Kasumi-1 (cell line): ENCODE measurements around the gene NEAT1.

Experiments used
- DNase-seq, 2 experiments: peaks; one replicate each; lab custom pipeline; 2025; lab: John Stamatoyannopoulos, UW

NEAT1 gene

DNA sequence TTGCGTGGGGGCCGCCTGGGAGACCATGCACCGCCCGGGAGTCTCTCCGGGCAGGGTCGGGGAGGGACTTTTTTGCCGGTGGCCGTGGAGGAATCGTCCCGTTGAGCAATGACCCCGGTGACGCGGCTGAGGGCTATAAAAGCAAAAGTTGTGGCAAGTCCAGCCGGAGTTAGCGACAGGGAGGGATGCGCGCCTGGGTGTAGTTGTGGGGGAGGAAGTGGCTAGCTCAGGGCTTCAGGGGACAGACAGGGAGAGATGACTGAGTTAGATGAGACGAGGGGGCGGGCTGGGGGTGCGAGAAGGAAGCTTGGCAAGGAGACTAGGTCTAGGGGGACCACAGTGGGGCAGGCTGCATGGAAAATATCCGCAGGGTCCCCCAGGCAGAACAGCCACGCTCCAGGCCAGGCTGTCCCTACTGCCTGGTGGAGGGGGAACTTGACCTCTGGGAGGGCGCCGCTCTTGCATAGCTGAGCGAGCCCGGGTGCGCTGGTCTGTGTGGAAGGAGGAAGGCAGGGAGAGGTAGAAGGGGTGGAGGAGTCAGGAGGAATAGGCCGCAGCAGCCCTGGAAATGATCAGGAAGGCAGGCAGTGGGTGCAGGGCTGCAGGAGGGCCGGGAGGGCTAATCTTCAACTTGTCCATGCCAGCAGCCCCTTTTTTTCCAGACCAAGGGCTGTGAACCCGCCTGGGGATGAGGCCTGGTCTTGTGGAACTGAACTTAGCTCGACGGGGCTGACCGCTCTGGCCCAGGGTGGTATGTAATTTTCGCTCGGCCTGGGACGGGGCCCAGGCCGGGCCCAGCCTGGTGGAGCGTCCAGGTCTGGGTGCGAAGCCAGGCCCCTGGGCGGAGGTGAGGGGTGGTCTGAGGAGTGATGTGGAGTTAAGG is at the start of gene NEAT1:
Gene NEAT1 (plus strand): TSS at position 166 of the 883 bp plus-strand sequence.
- peak; percentile 88 to 90 for DNase-seq

DNA sequence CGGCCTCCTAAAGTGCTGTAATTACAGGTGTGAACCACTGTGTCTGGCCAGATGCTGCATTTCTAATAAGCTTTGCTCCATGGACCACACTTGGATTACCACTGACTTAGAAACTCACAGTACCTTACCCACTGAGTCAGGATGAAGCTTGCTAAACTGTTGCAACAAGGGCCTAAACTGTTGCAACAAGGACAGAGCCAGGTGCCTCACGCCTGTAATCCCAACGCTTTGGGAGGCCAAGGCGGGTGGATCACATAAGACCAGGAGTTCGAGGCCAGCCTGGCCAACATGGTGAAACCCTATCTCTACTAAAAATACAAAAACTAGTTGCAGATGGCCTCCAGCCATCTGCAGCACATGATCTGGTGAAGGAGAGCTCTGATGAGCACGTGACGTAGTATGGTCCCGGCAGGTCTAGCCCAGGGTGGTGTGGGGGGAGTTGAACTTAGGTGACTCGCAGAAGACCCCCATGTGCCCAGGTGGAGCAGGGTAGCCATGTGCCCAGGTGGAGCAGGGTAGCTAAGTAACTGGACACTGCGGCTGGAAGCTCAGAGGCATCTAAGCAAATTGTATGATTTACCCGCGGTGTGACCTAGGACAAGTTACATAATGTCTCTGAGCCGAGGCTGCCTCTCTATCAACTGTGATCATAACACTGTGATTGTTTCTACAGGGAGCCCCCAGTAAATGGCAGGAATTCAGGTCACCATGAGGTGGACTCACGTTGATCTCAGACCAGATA is 48.6 kb upstream of the NEAT1 start:
- DNase-seq: no peak

DNA sequence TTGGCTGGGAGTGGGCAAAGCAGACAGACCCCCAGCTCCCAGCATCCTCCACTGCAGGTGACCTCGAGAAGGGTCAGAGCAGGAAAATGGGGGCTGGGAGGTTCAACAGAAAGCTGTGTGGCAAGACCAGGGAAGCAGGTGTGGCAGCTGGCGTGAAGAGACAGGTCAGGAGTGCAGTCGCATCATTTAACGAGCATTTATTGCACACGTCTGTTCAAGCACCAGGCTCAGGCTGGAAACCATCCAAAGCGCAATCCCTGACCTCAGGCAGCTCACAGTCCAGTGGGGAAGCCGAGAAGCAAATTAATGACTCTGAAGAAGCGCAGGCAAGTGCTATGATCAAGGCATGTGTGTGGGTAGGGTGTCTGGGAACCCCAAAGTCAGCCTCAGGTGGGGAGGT is 47.6 kb upstream of the NEAT1 start:
- DNase-seq: no peak

DNA sequence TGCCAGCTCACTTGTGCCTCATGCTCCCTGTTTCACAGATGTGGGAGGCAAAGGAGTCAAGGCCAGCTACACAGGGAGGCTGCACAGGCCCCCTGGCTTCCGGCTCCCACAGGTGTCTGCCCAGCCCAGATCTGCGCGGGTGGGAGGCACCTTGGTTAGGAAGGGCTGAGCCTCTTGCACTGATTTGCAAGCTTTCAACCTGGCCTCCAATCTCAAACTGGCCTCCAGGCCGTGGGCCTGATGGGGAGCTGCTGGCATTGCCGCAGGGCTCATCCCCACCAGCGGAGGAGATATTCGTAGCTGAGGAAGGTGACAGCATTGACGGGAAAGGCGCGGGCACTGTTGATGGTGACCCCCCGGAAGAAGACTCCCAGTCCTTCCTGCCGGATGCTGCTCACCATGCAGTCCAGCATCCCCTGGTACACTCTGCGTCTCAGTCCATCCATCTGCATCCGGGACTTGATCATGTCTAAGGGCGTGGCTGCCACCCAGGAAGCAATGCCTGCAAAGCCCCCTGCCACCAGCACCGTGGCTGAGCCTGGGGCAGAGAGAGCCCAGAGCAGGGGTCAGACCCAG is 46.4 kb upstream of the NEAT1 start:
- no peak for DNase-seq

DNA sequence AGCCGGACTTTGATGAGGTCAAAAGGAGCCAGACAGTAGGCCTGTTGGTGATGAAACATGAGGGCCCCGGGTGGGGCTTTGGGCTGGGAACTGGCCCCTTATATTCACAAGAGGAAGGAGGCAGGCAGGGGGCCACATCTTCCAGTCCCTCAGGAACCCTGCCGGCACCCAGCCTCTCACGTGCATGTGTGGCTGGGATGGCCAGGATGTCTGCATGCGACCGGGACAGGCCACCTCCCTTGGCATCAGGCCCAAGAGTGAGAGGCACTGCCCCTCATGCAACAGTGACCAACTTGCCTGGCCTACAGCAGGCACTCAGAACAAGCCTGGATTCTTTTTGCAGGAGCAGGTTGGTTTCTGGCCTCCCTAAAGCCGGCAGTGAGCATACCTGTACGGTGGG is 45.6 kb upstream of the NEAT1 start:
- no peak for DNase-seq

DNA sequence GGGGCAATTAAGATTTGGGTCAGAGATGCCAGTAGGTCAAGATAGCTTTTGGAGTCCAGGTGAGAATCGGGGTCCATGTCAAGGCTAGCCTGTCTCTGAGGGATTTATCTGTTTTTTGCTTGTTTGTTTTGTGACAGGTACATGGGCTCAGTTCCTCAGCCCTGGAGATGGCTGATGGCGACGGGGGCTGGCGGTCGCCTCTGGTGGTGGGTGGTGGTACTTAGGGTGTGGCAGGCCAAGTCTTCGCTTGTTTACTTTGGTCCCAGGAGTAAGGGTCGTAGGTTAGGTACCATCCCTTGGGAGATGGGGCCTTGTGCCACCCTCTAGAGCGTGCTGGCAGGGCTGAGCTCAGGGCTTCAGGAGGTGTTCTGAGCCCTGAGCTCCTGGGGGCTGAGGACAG is 44.8 kb upstream of the NEAT1 start:
- DNase-seq: no peak

DNA sequence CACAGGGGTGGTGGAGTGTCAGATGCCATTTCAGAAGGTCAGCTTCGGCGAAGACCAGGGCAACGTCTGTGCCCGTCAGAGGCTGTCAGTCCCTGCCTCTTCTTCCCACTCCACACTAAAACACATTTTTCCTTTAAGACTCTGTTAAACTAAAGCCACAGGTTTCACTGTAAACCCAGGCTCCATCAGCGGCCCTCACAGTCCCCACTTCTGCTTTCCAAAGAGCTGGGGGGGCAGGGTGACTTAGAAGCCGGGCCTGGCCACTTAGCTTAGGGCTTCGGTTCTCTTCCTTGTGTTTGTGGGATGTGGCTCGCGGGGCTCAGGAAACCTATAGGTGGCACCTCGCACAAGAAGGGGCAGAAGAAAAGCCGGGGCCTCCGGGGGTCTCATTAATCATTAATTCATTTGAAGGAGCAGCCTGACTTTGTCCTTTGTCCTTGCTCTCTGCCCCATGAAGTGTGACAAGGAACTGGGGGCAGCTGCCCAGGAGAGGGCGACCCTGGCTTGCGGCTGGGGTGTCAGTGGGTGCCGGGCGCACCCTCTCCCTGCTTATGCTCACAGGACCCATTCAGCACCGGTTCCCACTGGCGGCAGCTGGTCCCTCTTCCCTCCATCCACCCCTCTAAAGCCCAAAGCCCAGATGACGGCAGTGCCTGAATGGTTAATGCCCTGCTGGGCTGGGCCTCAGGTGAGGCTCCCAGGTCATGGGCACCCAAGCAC is 44.2 kb upstream of the NEAT1 start:
- peak; percentile 78 to 91 for DNase-seq

DNA sequence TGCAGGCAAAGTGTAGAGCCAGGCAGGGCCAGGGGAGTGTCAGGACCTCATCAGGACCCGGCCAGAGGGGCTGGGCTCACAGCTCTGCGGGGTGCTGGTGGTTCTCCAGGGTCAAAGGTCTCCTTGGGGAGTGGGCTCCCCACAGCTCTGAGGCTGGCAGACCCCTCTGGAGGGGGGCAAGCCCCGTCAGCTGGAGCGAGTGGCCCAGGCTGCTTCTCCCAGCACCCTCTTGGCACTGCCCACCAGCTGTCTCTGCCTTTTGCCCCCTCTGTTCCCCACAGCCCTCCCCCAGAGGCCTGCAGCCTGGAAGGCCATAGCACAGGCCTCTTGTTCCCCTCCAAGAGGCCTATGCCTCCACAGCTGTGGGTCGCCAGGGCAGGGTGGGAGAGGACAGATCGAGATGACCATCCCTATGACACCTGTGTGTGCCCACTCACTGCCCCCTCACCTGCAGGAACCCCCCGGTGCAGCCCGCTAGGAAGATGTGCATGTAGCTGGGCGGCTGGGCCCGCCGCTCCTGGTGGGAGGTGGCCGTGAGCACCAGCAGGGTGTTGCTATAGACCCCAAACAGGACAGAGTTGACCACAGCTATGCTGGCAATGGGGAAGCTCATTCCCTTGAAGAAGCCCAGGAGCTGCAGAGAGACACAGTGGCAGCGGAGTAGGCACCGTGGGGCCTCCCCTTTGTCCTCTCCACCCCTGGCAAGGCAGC is 43.5 kb upstream of the NEAT1 start:
- no peak for DNase-seq

DNA sequence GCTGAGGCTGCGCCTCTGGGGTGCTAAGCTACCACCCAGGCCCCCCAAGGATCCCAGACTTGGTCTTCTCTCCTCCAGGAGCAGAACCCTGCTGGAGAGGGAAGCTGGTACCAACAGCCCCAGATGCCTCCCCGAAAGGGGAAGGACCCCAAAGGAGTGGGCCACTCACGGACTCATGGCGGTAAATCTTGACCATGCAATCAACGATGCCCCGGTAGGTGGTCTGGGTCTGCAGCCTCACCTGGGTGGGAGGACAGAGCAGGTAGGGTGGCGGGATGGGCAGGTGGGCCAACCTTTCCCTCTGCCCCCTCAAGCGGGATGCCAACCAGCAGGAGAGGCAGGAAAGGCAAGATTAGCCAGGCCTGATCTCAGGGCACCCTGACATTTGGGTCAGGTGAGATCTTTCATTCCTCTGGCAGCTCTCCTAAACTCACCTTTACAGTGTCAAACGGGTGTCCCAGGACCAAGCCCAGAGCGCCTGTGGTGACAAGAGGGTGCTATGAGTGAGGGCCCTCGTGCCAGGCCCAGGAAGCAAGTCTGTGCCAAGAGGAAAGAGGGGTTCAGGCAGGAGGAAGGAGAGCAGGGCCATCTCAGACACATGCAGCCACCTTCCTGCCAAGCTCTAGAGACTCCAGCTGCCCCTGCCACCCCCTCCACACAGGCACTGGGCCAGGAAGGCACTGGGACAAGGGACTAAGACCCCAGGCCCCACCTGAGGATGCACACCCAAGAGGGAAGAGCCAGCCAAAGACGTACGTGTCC is 42.7 kb upstream of the NEAT1 start:
- DNase-seq: no peak

DNA sequence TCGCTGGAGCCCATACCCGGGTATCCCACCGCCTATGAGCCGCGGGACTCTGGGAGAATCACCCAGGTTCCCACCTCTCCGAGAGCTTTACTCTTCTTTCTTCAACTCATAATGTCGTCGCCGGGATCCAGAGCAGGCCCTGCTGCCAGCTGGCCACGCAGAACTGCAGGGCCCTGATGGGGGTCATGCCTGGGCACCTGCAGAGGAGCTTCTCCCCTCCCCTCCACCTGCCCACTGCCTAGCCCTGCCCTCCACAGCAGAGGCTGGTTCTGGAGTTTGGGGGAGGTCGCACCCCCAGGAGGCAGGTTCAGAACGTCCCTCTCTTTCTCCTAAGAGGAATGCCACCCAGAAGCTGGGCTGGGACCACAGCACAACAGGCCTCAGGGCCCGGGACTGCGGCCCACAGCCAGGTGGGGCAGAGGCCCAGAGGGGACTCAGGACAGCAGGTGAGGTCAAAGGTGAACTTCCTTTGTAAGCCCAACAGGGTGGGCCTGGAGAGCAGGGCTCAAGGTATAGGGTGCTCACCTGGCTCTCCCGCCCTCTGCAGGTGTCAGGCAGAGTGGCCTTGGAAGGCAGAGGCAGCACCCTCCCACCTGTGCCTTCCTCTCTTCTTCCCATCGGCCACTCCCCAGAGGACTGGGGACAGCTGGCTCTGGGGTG is 42.0 kb upstream of the NEAT1 start:
- DNase-seq: no peak

DNA sequence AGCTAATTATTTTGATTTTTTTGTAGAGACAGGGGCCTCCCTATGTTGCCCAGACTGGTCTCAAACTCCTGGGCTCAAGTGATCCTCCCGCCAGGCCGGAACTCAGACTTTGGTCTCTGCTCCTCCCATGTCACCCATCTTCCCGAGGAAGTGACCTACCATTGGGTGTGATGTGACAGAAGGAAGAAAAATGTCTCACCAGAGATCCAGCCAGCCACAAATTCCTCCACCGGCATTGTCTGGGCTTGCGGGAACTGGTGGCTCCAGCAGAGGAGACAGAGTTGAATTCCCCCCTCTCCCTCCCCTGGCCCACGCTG is 40.9 kb upstream of the NEAT1 start:
- DNase-seq: peak; percentile 27 to 30

DNA sequence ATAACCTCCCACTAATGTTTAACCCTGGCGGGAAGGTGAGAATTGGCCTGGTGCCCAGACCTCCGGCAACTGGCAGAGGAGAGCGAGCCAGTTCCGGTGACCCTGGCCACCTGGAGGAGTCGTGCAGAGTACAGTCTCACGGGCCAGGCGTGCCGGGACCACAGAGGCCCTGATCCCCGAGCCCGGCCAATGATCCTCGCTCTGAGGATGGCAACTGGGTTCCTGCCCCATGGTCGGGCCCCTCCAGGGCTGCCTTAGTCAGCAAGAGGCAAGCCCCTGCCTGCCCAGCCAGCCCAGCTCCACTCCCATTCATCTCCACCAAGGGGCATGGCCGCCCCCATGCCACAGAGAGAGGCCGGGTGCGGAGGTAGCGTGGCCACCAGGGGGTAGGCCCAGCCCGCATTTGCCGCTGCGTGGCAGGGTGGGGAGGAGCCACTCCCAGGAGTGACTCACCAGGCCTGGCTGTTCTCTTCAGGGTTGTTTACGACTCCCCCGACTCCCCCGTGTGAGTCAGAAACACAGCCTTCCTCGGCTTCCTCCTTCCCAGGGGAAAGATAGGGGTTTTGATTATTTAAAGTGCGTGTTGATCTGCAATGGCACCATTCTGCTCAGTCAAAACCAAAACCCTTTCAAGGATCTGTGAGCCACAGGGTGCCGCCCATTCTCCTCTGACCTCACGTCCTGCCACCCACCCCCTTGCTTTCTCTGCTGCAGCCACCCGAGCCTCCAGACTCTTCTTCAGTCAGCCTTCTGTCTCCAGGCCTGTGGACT is 40.4 kb upstream of the NEAT1 start, which contains the start of gene SLC25A45:
Gene SLC25A45 (minus strand): TSS at position 614 of the 771 bp plus-strand sequence. CDS start 695 bp downstream, outside the sequence.
- peak; percentile 94 for DNase-seq

DNA sequence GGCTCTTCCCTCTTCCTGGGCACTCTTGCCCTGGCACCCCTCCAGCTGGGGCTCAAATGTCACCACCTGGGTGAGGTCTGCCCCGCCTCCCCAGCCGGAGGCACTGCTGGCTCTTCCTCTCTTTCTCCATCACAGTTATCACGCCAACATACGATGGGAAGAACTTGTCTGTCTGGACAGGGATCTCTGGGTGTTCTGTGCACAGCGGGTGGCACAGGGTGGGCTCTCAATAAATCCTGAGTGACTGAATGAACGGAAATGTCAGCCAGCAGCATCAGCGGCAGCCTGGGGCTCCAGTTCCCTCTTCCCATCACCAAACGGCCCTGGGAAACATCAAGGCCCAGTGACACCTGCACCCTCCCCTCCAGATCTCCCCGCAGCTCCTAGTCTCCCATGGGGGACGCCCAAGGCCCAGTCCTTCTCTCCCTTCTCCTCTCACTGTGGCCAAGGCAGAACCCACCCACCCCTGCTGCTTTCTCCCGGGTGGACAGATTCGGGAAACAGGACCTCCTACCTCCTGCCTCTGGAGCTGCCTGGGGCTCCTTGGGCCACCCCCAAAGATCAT is 39.7 kb upstream of the NEAT1 start:
- DNase-seq: no peak

DNA sequence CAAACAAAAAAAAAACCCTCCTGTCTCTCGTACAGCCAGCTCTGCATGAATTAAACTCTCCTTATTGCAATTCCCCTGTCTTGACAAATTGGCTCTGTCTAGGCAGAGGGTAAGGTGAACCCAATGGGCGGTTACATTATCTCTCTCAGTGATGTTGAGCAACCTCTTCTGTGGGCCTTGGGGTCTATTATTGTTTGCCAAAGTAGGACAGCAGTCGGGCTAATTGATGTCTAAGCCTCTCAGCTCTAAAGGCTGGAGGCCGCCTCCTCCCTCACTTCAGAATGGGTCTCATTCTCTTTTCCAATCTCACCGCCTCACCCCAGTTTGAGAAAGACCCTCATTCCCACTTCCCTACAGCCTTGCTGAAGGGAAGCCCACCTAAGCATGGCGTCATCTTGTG is 38.8 kb upstream of the NEAT1 start:
- DNase-seq: no peak

DNA sequence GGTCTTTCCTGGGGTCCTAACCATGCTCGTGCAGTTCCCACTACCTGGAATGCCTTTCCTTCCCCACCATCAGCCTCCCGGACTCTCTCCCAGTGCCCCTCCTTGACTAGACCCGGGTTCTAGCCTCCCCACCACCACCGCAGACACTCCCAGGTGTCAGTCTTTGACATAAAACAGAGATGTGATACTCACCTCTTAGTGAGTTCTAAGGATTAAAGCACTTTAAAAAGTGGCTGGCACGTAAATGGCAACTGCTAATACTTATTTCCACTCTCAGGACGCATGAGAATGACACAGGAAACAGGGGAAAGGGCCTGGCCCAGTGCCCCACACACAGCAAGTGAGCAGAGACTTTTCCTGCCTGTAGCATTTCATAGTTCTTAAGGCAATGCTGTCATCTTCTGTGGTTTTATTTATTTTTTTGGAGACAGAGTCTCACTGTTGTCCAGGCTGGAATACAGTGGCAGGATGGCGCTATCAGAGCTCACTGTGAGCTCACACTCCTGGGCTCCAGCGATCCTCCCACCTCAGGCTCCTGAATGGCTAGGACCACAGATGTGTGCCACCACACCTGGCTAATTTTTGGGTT is 38.2 kb upstream of the NEAT1 start:
- DNase-seq: peak in 1 of 2 experiments; percentile 21

DNA sequence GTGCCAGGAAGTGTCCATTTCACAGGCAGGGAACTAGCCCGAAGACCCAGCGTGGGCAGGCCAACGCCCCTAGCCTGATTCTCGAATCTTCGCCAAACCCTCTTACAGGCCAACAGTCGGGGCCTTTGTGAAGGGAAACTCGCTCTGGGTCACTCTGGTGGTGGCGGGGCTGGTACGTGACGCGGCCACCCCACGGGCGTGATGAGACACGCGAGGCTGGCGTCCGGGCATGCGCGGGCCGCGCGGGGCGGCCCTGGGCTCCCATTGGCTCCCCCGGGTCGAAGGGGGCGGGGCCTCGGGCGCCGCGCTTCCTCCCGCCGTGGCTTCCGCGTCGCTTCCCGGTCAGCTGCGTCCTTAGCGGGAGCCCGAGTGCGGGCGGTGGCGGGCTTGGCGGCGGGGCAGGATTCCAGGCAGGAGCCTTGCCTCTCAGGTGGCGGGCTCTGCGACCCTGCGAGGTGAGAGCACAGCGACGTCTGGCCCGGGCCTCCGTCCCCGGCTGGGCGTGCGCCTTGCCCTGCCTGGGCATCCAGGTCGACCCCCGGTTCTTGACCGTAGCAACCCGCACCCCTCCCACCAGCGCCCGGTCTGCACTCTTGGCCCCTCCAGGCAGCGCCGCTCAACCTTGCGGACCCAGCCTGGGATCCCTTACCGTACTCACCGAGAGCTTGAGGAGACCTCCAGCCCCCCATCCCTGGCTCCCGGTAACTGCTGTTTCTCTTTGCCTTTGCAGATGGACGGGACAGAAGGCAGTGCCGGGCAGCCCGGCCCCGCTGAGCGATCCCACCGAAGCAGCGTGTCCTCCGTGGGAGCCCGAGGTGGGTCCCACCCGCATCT is 36.1 kb upstream of the NEAT1 start, which contains the start of gene FRMD8:
Gene FRMD8 (plus strand): TSS at position 331 of the 834 bp plus-strand sequence. CDS start 400 bp downstream, at position 731.
- DNase-seq: peak; percentile 34 to 56

DNA sequence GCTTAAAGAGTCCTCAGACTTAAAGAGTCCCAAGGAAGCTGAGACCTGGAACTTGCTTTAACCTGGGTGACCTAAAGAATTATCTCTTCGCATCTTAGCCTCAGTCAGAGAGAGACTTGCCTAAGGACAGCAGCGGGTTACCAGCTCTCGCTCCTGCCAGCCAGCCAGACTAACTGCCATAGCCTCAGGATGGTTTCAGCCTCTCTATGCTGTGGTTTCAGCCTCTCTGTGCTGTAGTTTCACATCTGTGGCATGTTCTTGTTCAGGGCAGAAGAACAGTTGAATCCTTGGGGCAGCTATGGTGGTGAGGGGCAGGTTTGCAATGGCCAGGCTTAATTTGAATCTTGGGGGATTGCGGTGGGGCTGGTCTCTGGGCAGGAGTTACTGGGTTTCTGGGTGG is 33.9 kb upstream of the NEAT1 start:
- no peak for DNase-seq
